Fibroblast of peridontal ligament (primary cell): ENCODE results near the gene PCDHB4.
A peak's percentile ranks its signal among the peaks of the same experiment; 100 is the strongest.
"Not testable (repeated sequence)": the region's sequence is repeated elsewhere in the genome, so short reads cannot be mapped to it uniquely, and the experiment has no call there.

Experiments
- DNase-seq: peaks from one replicate; pipeline ENCODE4 v3.0.0-alpha.2; 2010; ENCODE audit errors: extremely low read depth

Gene PCDHB4

DNA sequence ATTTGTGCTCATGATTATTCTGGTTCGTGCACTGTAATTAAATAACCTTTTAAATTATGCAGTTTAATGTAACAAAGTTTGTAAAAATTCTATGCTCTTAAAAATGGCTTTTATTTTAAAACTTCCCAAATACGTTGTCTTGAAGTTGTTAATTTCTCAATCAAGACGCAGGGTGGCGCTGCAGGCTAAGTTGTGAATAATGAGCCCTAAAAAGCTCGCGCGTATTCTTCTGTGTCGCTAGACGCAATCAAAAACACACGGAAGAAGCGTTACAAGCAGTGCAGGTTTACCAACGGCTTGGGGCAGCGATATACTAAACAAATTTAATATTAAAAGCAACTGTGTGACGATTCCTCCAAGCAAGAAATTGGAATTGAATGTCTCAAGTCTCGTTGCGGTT lies at the start of gene PCDHB4:
Gene PCDHB4, plus strand, starts transcription at position 256 of the 400 bp plus-strand sequence. CDS start 181 bp downstream, outside the sequence.
- peak; percentile 5 for DNase-seq

DNA sequence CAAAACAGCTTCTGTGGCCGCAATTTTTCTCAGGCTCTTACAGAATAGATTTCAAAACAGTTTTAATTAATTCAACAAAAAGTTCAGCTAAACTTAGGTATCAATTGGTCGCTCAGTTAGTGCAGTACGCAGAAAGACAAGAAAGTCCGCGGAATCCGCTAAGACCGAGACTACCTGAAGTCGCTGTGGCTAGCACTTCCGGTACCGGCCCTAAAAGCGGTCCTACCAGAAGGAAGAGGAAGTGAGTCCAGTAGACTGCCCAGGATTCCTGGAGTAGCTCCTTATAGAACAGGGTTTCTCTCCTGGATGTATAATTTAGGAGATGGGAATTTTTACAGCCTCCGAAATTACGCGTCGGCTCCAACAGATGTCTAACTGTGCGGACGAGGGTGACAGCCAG lies 43.8 kb upstream of the PCDHB4 start:
- DNase-seq = no peak

GRCh38 chr5:141082228-141082627 lies 39.4 kb upstream of the PCDHB4 start:
- no peak for DNase-seq

DNA sequence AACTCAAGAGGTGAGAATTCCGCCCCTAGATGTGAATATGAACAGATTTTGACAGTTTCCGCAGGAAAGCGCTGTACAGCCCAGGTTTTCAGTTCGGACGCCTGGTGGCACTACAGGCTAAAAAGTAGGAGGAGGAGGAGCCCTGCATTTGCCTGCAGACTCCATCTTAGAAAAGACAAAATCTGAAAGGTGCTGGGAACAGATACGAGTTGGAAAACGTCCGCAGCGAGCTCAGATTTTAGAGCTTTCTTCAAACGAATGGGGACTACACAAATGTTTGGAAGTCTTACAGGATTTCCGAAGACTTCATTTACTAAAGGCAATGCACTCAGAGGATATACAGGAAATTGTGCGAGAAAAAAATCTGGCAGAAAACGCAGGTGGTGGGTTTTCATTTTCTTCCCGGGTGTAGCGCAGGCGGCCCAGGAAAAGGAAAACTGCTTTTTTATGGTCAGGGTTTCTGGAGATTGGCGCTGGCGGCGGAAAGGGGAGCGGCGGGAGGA lies 37.1 kb upstream of the PCDHB4 start:
- DNase-seq = peak; percentile 38

GRCh38 chr5:141094481-141095262 lies 26.9 kb upstream of the PCDHB4 start, which contains the start of gene PCDHB2:
TSS of gene PCDHB2 (plus strand) at chr5:141094615. CDS start at chr5:141094791, 176 bp downstream.
- DNase-seq = peak; percentile 43

DNA sequence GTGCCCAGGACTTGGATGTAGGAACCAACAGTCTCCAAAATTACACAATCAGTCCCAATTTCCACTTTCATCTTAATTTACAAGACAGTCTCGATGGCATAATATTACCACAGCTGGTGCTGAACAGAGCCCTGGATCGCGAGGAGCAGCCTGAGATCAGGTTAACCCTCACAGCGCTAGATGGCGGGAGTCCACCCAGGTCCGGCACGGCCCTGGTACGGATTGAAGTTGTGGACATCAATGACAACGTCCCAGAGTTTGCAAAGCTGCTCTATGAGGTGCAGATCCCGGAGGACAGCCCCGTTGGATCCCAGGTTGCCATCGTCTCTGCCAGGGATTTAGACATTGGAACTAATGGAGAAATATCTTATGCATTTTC lies 26.4 kb upstream of the PCDHB4 start:
- DNase-seq = no peak

DNA sequence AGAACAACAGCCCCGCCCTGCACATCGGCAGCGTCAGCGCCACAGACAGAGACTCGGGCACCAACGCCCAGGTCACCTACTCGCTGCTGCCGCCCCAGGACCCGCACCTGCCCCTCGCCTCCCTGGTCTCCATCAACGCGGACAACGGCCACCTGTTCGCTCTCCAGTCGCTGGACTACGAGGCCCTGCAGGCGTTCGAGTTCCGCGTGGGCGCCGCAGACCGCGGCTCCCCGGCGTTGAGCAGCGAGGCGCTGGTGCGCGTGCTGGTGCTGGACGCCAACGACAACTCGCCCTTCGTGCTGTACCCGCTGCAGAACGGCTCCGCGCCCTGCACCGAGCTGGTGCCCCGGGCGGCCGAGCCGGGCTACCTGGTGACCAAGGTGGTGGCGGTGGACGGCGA lies 25.4 kb upstream of the PCDHB4 start:
- DNase-seq = not testable (repeated sequence)

- DNase-seq = not testable (repeated sequence)
Measured at GRCh38 chr5:141096586-141096985, 25.0 kb upstream of the PCDHB4 start.

DNA sequence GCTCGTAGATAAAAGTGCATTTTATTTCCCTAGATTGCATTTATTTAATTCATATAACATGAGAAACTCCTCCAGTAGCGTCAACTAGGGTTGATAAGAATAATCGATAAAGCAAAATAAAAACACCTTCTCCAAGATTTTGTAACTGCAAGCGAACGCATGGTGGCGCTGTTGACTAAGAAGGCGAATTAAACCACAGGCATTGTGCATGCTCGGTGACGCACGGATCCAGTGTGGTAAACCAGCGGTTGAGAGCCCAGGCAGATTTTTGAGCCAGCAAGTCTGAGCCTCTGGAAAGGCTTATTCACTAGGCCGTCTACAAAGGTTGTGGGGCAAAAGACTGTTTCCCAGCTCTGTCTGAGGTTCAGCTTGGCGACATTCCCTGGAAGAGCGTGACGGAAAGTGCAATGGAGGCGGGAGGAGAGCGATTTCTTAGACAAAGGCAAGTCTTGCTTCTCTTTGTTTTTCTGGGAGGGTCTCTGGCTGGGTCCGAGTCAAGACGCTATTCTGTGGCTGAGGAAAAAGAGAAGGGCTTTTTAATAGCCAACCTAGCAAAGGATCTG lies 21.3 kb upstream of the PCDHB4 start, which contains the start of gene PCDHB3:
Gene PCDHB3, plus strand, starts transcription at position 231 of the 563 bp plus-strand sequence. Its CDS starts 177 bp downstream, at position 408.
- peak; percentile 15 for DNase-seq

DNA sequence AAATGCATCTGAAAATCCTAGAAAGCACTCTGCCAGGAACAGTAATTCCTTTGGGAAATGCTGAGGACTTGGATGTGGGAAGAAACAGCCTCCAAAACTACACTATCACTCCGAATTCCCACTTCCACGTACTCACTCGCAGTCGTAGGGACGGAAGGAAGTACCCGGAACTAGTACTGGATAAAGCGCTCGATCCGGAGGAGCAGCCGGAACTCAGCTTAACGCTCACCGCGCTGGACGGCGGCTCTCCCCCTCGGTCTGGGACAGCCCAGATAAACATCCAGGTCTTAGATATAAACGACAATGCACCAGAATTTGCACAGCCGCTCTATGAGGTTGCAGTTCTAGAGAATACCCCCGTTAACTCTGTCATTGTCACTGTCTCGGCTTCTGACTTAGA lies 20.6 kb upstream of the PCDHB4 start:
- no peak for DNase-seq

GRCh38 chr5:141102070-141102469 lies 19.5 kb upstream of the PCDHB4 start:
- not testable (repeated sequence) for DNase-seq

DNA sequence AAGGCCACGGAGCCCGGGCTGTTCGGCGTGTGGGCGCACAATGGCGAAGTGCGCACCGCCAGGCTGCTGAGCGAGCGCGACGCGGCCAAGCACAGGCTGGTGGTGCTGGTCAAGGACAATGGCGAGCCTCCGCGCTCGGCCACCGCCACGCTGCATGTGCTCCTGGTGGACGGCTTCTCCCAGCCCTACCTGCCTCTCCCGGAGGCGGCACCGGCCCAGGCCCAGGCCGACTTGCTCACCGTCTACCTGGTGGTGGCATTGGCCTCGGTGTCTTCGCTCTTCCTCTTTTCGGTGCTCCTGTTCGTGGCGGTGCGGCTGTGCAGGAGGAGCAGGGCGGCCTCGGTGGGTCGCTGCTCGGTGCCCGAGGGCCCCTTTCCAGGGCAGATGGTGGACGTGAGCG lies 19.1 kb upstream of the PCDHB4 start:
- DNase-seq = not testable (repeated sequence)

DNA sequence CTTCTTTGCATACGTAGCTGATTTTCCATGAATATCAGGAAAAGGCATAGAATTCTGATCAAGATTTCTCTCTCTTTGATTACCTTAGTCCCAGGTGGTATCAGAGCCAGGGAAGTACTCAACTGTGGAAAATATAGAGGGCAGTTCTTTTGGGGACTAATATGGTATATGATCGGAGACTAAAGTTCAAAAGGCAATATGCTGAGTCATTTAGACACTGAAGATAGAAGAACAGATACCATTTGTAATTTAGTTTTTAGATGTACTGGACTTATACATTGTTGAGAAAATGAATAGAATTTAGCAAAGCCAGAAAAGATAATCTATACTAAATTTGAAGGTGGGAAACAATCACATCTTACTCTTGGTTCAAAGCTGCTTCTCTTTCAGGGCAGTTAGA lies 16.3 kb upstream of the PCDHB4 start:
- DNase-seq = no peak

DNA sequence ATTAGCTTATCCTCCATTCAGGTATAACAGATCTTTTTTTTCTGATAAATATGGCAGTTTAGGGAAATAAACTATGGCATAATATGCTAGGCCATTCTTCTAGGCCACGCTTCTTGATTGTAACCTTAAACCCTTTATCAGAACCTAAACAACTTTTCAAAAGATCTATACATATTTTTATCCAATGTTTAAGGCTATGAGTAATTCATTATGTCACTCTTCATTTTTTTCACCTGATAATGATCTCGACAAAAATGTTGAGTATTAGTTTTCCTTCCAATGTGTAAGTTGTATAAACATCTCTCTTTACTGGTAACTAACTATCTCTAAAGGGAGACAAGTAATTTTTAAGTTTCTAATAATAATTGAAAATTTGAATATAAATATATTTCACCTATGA lies 2.4 kb upstream of the PCDHB4 start:
- DNase-seq = no peak

DNA sequence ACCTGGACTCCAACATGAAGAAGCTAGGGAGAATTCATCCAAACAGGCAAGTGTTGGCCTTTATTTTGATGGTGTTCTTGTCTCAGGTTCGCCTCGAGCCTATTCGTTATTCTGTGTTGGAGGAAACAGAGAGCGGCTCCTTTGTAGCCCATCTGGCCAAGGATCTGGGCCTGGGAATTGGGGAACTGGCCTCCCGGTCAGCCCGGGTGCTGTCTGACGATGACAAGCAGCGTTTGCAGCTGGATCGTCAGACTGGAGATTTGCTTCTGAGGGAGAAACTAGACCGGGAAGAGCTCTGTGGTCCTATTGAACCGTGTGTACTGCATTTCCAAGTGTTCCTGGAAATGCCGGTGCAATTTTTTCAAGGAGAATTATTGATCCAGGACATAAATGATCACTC lies 367 bp downstream of the PCDHB4 start:
- no peak for DNase-seq

GRCh38 chr5:141123396-141124135 lies 1.9 kb downstream of the PCDHB4 start:
- DNase-seq = not testable (repeated sequence)

DNA sequence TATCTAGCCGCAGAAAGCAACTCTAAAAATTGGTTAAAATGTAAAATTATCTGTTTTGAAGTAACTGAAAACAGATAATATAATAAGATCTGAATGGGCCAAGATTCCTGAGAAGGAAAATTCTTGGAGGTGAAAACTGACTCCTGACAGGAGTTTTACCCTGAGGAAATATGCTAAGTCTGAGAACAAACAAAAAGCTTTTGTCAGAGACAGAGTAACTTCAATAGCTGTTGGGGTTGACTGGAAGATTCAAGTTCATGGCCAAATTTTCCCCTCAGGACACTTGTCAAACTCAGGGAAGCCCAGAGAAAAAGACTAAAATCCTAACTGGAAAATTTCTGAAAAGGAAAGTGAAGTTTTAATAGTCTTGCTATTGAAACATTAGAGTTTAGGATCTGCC lies 5.7 kb downstream of the PCDHB4 start:
- no peak for DNase-seq

- peak; percentile 38 for DNase-seq
Measured at GRCh38 chr5:141135030-141135717, 13.6 kb downstream of the PCDHB4 start, which contains the start of gene PCDHB5. TSS of gene PCDHB5 (plus strand) at chr5:141135206. CDS start at chr5:141135435, 229 bp downstream.

- DNase-seq = no peak
Measured at GRCh38 chr5:141135718-141136266, 14.2 kb downstream of the PCDHB4 start.

GRCh38 chr5:141137346-141137745 lies 15.7 kb downstream of the PCDHB4 start:
- not testable (repeated sequence) for DNase-seq

GRCh38 chr5:141149812-141150211 lies 28.2 kb downstream of the PCDHB4 start, which contains the start of gene PCDHB6:
TSS of gene PCDHB6 (plus strand) at chr5:141150057. CDS start at chr5:141150258, 201 bp downstream.
- DNase-seq = peak; percentile 2
